ENCODE measurements around the gene GSTT2B. TPM values are rescaled to one million over a fixed set of nuclear protein-coding genes. Genes with fewer than 3 reads are reported as not detected.
"Not testable (repeated sequence)": the region's sequence is repeated elsewhere in the genome, so short reads cannot be mapped to it uniquely, and the experiment has no call there.

Gene GSTT2B
- total RNA-seq (4.0 and 33.6 TPM in 2 replicates), polyA plus RNA-seq (36.1 and 46.5 TPM in 2 replicates), polyA minus RNA-seq (10.2 and 11.3 TPM in 2 replicates), Bru-seq, nascent RNA (percentile 49 among the genes with signal in this experiment), BruChase-seq, experiment 1, labeled RNA remaining after a 6-hour chase (percentile 42 among the genes with signal in this experiment), BruChase-seq, experiment 2, labeled RNA remaining after a 2-hour chase (percentile 32 among the genes with signal in this experiment)
- 24.3 and 34.0 TPM in 2 replicates for polyA plus RNA-seq (2011; cell fraction: cytosol; rRNA removed)
- 63.1 and 70.4 TPM in 2 replicates for polyA plus RNA-seq (2011; cell fraction: nucleus; rRNA removed)
- 20.1 and 20.2 TPM in 2 replicates for polyA plus RNA-seq (2012)
- polyA minus RNA-seq (2011; cell fraction: cytosol; rRNA and poly(A)+ RNA removed), result 7.0 TPM
- 3.6 and 4.4 TPM in 2 replicates for polyA minus RNA-seq (2011; cell fraction: nucleus; rRNA and poly(A)+ RNA removed)
- long read RNA-seq, partial matches to known transcripts, result 6 of 11 reads
- long read RNA-seq, other reads (novel, unspliced or antisense), result 3 of 11 reads

- H3K4me2 ChIP-seq (ENCODE audit: insufficient read depth, low read length); POLR2A ChIA-PET: not testable (repeated sequence)
- peak; percentile 100 for FAIRE-seq
Observed at GRCh38 chr22:23961084-23961771, at the start of gene GSTT2B. Gene GSTT2B (minus strand): TSS chr22:23961195. CDS start chr22:23961131, 64 bp downstream.

GRCh38 chr22:24010018-24010391 lies 49.0 kb upstream of the GSTT2B start:
- Histone ChIP-seq H3K4me1 (ENCODE audit: control insufficient read depth, extremely low read depth, insufficient read depth, low read length) (peaks cover 5% of the 10 kb centered on the region), H3K79me2 (ENCODE audit: control insufficient read depth, insufficient read depth, low read length) (peaks cover 26% of the 10 kb centered on the region), H3K4me3 (replicated peaks in 1 of 3; ENCODE audit: insufficient read depth in 1 of 3, low read depth in 1 of 3, low read length in 3 of 3) (no peak overlapping the region), H3K9me3 (replicated peaks; ENCODE audit: control insufficient read depth, insufficient read depth, low read length) (no peaks in the 10 kb centered on the region), H3K9me1 (replicated peaks; ENCODE audit: control insufficient read depth, extremely low read depth, insufficient read depth, low read length) (no peaks in the 10 kb centered on the region), H3K9ac (replicated peaks; ENCODE audit: extremely low read depth, insufficient read depth, low read length) (no peak overlapping the region), H3K4me2 (ENCODE audit: insufficient read depth, low read length) (no peak overlapping the region), H2AFZ (ENCODE audit: low read depth, low read length) (no peak overlapping the region), H3K36me3 (ENCODE audit: control insufficient read depth in 2 of 2, extremely low read depth in 1 of 2, insufficient read depth in 2 of 2, low read length in 2 of 2) (no peaks in the 10 kb centered on the region), H3K27ac (ENCODE audit: insufficient read depth, low read depth, low read length) (no peak overlapping the region), H3K27me3 (ENCODE audit: control insufficient read depth in 2 of 2, insufficient read depth in 2 of 2, low read length in 2 of 2) (no peaks in the 10 kb centered on the region), H4K20me1 (replicated peaks; ENCODE audit: control insufficient read depth, extremely low read depth, insufficient read depth, low read length) (no peaks in the 10 kb centered on the region)
- TF ChIP-seq POLR2AphosphoS5 (IDR thresholded peaks at IDR 0.05; ENCODE audit: insufficient read depth, low read depth, low read length) (no peak), GATA2 (IDR thresholded peaks at IDR 0.05; ENCODE audit: insufficient read depth, insufficient read length, low read depth, low read length) (no peak)
- dilution Hi-C loops (cut with MboI; ENCODE audit: extremely low pct_ligation_motif_present, low sequenced_read_pairs), result no loop called here
- no peak for DNase-seq (ENCODE audit: low read depth, low spot score)
- BruUV-seq (replicated peaks), result no TSS peak
- intact Hi-C loops (cut with micrococcal nuclease), result loop anchor here (5.0 kb wide), 1 partner anchor 147 kb away; no protein-coding TSS in a partner anchor
- ChIA-PET CTCF (interaction anchor here (1.0 to 1.4 kb wide), 3 partner anchors 22 to 165 kb away, joined by 3 to 9 read pairs (median 5); no protein-coding TSS in a partner anchor), POLR2A (no interaction called here)
- FAIRE-seq, result no peak

More at GRCh38 chr22:23961084-23961771, at the start of gene GSTT2B:
- H3K27ac ChIP-seq (ENCODE audit: insufficient read depth, low read depth, low read length); H2AFZ ChIP-seq (ENCODE audit: low read depth, low read length); H4K20me1 ChIP-seq (replicated peaks; ENCODE audit: control insufficient read depth, extremely low read depth, insufficient read depth, low read length); H3K4me3 ChIP-seq (replicated peaks in 1 of 3; ENCODE audit: insufficient read depth in 1 of 3, low read depth in 1 of 3, low read length in 3 of 3); H3K4me1 ChIP-seq (ENCODE audit: control insufficient read depth, extremely low read depth, insufficient read depth, low read length); H3K9me1 ChIP-seq (replicated peaks; ENCODE audit: control insufficient read depth, extremely low read depth, insufficient read depth, low read length); H3K9ac ChIP-seq (replicated peaks; ENCODE audit: extremely low read depth, insufficient read depth, low read length); BruUV-seq (replicated peaks); H3K36me3 ChIP-seq (ENCODE audit: control insufficient read depth in 2 of 2, extremely low read depth in 1 of 2, insufficient read depth in 2 of 2, low read length in 2 of 2); H3K27me3 ChIP-seq (ENCODE audit: control insufficient read depth in 2 of 2, insufficient read depth in 2 of 2, low read length in 2 of 2); intact Hi-C loops (cut with micrococcal nuclease); H3K79me2 ChIP-seq (ENCODE audit: control insufficient read depth, insufficient read depth, low read length); dilution Hi-C loops (cut with MboI; ENCODE audit: extremely low pct_ligation_motif_present, low sequenced_read_pairs); CTCF ChIA-PET; DNase-seq (ENCODE audit: low read depth, low spot score); H3K9me3 ChIP-seq (replicated peaks; ENCODE audit: control insufficient read depth, insufficient read depth, low read length): not testable (repeated sequence)
